CD4-positive, alpha-beta T cell treated with Interleukin-17A for 4 hours (primary cell): ENCODE measurements around the gene FXYD5.
A peak's percentile ranks its signal among the peaks of the same experiment; 100 is the strongest.
"Not testable (repeated sequence)": the region's sequence is repeated elsewhere in the genome, so short reads cannot be mapped to it uniquely, and the experiment has no call there.

Experiments
- DNase-seq: peaks from one replicate; pipeline ENCODE4 v3.0.0-alpha.2; 2020; ENCODE audit warnings: mixed read lengths

FXYD5 gene

GRCh38 chr19:35120492-35120891 is 34.0 kb upstream of the FXYD5 start:
- no peak for DNase-seq

- DNase-seq: no peak
Observed at GRCh38 chr19:35120898-35121297, 33.6 kb upstream of the FXYD5 start.

- DNase-seq: no peak
Observed at GRCh38 chr19:35122687-35123551, 31.6 kb upstream of the FXYD5 start.

GRCh38 chr19:35123573-35123972 is 31.0 kb upstream of the FXYD5 start:
- no peak for DNase-seq

GRCh38 chr19:35124098-35125060 is 30.2 kb upstream of the FXYD5 start:
- DNase-seq: peak; percentile 90

GRCh38 chr19:35125270-35125717 is 29.2 kb upstream of the FXYD5 start:
- no peak for DNase-seq

- no peak for DNase-seq
Observed at GRCh38 chr19:35125749-35126623, 28.5 kb upstream of the FXYD5 start.

GRCh38 chr19:35126624-35126959 is 27.9 kb upstream of the FXYD5 start:
- DNase-seq: no peak

GRCh38 chr19:35127871-35128270 is 26.7 kb upstream of the FXYD5 start:
- no peak for DNase-seq

- no peak for DNase-seq
Observed at GRCh38 chr19:35128398-35129057, 26.0 kb upstream of the FXYD5 start.

- not testable (repeated sequence) for DNase-seq
Observed at GRCh38 chr19:35129724-35130274, 24.7 kb upstream of the FXYD5 start.

GRCh38 chr19:35130761-35131720 is 23.5 kb upstream of the FXYD5 start:
- no peak for DNase-seq

GRCh38 chr19:35132254-35132653 is 22.3 kb upstream of the FXYD5 start:
- no peak for DNase-seq

- no peak for DNase-seq
Observed at GRCh38 chr19:35133826-35134225, 20.7 kb upstream of the FXYD5 start.

GRCh38 chr19:35134601-35135242 is 19.8 kb upstream of the FXYD5 start, which contains the start of gene LGI4:
TSS of gene LGI4 (minus strand) at chr19:35135059. CDS start at chr19:35134680, 379 bp downstream.
- no peak for DNase-seq

GRCh38 chr19:35135389-35135909 is 19.1 kb upstream of the FXYD5 start:
- DNase-seq: peak; percentile 71

GRCh38 chr19:35136231-35136630 is 18.3 kb upstream of the FXYD5 start:
- no peak for DNase-seq

GRCh38 chr19:35136977-35137702 is 17.4 kb upstream of the FXYD5 start:
- no peak for DNase-seq
